GM12874 (cell line): ENCODE measurements around the gene MSANTD2.

ENCODE experiments used
- TF ChIP-seq, protein P1 (sequence below): IDR thresholded peaks from 2 replicates; pipeline ENCODE4 v1.5.1; 2011; ENCODE audit warnings: low read depth, mild to moderate bottlenecking, control low read depth, low read length, moderate library complexity; ENCODE audit not compliant: insufficient read depth

MSANTD2 gene

GRCh38 chr11:124839972-124840621 is 39.9 kb upstream of the MSANTD2 start:
- TF ChIP-seq, protein P1, sequence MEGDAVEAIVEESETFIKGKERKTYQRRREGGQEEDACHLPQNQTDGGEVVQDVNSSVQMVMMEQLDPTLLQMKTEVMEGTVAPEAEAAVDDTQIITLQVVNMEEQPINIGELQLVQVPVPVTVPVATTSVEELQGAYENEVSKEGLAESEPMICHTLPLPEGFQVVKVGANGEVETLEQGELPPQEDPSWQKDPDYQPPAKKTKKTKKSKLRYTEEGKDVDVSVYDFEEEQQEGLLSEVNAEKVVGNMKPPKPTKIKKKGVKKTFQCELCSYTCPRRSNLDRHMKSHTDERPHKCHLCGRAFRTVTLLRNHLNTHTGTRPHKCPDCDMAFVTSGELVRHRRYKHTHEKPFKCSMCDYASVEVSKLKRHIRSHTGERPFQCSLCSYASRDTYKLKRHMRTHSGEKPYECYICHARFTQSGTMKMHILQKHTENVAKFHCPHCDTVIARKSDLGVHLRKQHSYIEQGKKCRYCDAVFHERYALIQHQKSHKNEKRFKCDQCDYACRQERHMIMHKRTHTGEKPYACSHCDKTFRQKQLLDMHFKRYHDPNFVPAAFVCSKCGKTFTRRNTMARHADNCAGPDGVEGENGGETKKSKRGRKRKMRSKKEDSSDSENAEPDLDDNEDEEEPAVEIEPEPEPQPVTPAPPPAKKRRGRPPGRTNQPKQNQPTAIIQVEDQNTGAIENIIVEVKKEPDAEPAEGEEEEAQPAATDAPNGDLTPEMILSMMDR, result no peak

- TF ChIP-seq, protein P1, result no peak
Observed at GRCh38 chr11:124839128-124839971, 39.1 kb upstream of the MSANTD2 start.

DNA sequence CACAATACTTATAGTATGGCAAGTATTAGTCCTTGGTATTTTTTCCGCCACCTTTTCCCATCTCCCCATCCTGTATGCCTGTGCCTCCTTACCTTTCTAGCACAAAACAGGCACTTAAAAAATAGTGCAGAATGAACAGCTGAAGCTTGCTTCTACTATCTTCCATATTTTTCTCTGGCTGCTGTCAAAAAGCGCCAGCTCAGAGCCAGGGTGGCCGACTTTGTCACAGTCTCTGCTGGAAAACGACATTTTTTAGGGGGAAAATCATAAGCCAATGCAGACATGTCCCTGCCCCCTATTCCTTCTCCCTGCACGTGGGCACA is 38.6 kb upstream of the MSANTD2 start:
- TF ChIP-seq, protein P1, result no peak

- TF ChIP-seq, protein P1, result peak; percentile 58
Observed at GRCh38 chr11:124837491-124837856, 37.3 kb upstream of the MSANTD2 start.

GRCh38 chr11:124835918-124836317 is 35.7 kb upstream of the MSANTD2 start:
- TF ChIP-seq, protein P1, result no peak

DNA sequence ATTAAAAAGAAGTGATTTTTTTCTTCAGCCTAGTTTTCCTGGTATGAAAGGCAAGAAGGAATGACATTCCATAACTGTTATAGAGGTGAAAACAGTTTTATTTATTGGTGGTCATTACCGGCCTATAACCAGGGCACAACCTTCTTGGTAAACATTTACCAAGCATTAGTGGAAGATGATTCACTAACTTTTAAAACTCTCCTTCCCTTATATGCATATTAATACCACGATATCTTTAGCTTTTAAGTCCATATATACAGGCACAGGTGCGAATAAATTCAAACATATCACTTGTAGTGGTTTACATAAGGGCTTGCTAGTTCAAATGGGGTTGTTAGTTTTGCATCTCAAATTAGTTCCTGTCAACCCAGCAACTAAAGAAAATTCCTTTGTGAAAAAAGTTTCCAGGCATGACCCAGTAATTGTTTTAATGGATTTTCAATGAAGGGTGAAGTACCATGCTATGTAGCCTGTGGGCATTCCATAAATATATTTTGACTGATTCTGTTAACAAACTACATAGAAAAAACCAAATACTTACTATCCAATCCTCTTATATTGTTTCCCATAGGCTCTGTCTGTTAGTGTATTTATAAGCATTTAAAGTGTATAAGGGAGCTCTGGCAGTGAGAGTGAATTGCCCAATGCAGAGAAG is 34.4 kb upstream of the MSANTD2 start:
- TF ChIP-seq, protein P1, result no peak

- TF ChIP-seq, protein P1, result no peak
Observed at GRCh38 chr11:124832571-124832970, 32.4 kb upstream of the MSANTD2 start.
